22Rv1 (cell line): ENCODE data around the gene OSCP1.

Experiments used
- H3K27ac ChIP-seq: fragments of 450-650 bp; 2 replicates; pipeline ENCODE4 v1.5.1; 2017
- ZFX ChIP-seq: fragments of 450-650 bp; IDR thresholded peaks from 2 replicates; pipeline ENCODE4 v1.6.1; 2017; ENCODE audit warnings: antibody characterized with exemption, borderline replicate concordance
- TF ChIP-seq, protein P1 (sequence below): fragments of 450-650 bp; IDR thresholded peaks from 2 replicates; pipeline ENCODE4 v1.5.1; 2017; ENCODE audit warnings: mild to moderate bottlenecking

The OSCP1 gene

DNA sequence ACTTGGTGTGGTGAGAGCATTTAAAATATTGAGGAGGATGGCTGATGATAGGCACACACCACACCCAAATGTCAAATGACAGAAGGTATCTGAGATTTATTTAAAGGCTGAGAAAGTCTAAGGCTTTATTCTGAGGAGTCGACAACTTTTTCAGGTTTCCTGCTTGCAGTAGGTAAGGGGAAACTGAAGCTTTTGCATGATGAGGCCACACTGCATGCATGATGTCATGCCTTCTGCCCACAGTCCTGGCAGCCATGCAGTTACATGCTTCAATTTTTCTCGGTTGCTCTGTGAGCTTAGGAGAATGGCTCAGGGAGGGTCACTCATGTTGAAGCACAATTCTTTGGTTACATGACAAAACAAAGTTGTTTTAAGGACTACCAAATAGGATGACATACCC lies 7.0 kb downstream of the OSCP1 start:
- no peak overlapping the region for H3K27ac ChIP-seq
- TF ChIP-seq, protein P1, sequence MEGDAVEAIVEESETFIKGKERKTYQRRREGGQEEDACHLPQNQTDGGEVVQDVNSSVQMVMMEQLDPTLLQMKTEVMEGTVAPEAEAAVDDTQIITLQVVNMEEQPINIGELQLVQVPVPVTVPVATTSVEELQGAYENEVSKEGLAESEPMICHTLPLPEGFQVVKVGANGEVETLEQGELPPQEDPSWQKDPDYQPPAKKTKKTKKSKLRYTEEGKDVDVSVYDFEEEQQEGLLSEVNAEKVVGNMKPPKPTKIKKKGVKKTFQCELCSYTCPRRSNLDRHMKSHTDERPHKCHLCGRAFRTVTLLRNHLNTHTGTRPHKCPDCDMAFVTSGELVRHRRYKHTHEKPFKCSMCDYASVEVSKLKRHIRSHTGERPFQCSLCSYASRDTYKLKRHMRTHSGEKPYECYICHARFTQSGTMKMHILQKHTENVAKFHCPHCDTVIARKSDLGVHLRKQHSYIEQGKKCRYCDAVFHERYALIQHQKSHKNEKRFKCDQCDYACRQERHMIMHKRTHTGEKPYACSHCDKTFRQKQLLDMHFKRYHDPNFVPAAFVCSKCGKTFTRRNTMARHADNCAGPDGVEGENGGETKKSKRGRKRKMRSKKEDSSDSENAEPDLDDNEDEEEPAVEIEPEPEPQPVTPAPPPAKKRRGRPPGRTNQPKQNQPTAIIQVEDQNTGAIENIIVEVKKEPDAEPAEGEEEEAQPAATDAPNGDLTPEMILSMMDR: no peak
- TF ChIP-seq ZFX: no peak

DNA sequence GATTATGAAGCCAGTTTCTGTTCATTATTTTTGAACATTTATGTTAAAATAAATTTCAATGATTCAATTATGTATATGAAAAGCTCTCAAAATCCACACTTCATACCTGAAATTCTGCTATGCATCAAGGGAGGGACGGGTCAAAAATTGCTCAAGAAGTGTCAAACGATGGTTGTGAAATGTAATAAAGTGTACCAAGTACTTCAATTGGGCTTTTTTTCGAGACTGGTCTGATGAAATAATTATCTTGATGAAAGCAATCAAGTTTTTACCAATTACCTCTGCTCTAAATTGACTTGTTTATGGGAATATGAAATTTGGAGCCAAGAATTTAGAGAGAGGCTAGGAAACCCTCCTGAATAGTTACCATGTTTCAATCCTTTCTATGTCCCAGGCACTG lies 7.9 kb downstream of the OSCP1 start:
- no peak overlapping the region for H3K27ac ChIP-seq
- no peak for TF ChIP-seq ZFX
- TF ChIP-seq, protein P1: no peak

DNA sequence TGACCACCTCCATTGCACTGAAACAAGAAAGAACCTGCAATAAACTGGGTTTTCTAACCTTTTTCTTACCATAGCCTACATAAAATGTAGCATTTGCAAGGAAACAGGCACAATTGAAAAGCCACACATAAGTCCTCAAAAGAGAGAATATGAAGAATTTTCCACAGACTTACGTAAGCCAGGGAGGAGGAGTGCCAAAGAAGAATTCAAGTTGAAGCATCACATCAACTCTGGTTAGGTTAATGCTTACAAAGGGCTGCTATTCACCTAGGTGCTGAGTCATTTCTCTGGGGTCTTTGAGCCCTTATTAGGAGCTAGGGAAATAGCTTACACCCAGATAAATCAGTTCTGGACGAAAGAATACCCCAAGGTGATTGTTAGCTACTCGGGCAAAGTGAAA lies 9.6 kb downstream of the OSCP1 start:
- H3K27ac ChIP-seq: no peak overlapping the region
- TF ChIP-seq, protein P1: no peak
- no peak for TF ChIP-seq ZFX

DNA sequence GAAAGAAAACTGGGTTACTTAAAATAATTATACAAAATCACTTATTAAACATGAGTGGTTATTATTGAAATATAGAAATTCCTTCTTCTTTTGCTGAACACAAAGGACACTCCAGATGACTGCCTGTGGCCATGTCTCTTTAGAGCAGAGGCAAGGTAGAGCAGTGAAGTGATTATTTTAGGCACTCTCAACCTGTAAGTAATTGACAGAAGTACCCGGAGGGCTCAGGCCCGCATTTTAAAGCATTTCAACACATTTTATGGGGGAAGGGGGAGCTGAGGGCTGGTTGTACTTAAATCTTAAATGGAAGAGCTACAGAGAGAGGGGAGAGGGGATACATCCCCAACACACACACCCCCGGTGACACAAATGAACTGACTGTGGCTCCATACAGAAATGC lies 10.2 kb downstream of the OSCP1 start:
- no peak for TF ChIP-seq ZFX
- TF ChIP-seq, protein P1: no peak
- no peak overlapping the region for H3K27ac ChIP-seq

DNA sequence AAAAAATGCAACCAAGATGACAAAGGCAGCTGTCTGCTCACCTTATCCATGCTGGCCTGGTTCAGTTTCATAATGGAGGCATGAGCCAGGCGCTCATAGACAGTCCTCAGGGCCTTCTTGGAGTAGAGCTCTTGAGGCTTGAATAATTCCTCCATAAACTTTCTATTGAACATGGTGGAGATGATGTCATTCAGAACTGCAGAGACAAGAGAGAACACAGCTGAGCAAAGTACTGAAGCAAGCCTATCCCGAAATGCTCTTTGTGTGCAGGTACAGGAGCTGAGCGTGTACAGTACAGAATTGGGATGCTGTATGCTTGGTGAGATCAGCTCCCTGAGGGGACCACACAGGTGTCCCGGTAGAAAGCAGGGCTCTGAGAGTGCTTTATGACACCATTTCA lies 11.5 kb downstream of the OSCP1 start:
- TF ChIP-seq ZFX: no peak
- TF ChIP-seq, protein P1: no peak
- H3K27ac ChIP-seq: no peak overlapping the region

DNA sequence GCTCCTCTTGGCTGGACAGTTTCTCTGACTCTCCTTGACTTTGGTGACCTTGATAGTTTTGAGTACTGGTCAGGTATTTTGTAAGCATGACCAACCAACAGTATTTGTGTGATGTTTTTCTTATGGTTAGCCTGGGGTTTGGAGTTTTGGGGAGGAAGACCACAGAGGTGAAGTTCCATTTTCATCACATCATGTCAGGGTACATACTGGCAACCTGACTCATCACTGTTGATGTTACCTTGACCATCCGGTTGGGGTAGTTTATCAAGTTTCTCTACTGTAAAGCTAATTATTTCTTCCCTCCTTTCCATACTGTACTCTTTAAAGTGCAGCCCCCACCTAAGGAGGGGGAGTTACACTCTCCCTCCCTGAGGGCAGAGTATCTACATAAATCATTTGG lies 13.4 kb downstream of the OSCP1 start:
- peak overlapping the region; percentile 18; the same call in 1 of the 2 replicates for H3K27ac ChIP-seq
- TF ChIP-seq, protein P1: no peak
- no peak for TF ChIP-seq ZFX

DNA sequence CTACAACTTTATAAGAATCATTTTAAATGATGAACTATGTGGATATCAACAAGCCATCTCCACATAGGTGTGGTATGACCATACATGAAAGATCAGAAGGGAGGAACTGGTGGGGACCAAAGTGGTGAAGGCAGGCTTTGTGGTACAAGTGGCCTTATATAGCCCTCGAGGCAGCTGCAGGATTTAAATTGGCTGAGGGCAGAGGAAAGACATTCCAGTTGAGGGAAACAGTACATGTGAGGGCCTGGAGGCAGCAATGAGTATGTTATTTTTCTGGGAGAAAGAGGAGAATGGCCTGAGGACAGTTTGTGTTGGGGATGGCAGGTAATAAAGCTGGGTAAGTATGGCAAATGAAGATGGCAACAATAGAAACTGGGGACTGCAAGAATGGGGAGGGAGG lies 17.1 kb downstream of the OSCP1 start:
- peak overlapping the region; percentile 65 for H3K27ac ChIP-seq
- no peak for TF ChIP-seq ZFX
- TF ChIP-seq, protein P1: no peak
